Measurements from ENCODE around the gene RGL1. TPM values are rescaled to one million over a fixed set of nuclear protein-coding genes. Genes with fewer than 3 reads are reported as not detected.

RGL1 gene
- total RNA-seq, 1 experiment from 2014 or later, result 1.3 TPM

DNA sequence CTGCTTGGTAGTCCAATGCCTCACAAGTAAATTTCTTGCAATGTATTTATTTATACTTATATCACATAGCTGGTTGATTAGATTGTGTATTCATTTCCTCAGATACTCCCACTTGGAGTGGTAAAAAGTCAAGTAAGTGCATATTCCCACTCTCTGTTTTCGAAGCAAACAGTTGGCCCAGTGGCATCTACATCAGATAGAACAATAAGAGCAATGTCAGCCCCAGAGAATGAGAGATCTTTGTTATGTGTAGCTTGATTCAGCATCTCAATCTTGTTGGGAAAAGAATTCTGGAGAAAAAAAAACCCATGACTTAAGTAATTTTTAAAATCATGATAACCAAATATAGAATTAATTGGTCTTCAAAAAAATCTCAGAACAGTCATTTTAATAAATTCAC, 25.5 kb downstream of the RGL1 start:
- RAD21 ChIA-PET (ENCODE audit: low non-redundant PET in 1 of 2, low total read pairs in 2 of 2, uncharacterized antibody in 2 of 2, unreplicated experiment in 2 of 2), result no interaction called here
- ATAC-seq (no peak), DNase-seq (ENCODE audit: low read depth, low spot score) (no peak)
- H3K4me2 ChIP-seq (ENCODE audit: low read length), result no peak overlapping the region
- no peaks in the 10 kb centered on the region for H3K79me2 ChIP-seq (ENCODE audit: insufficient read depth, low read length)
- no peaks in the 10 kb centered on the region for H3K36me3 ChIP-seq (ENCODE audit: control insufficient read depth in 1 of 2, insufficient read depth in 2 of 2, low read length in 2 of 2)
- no peaks in the 10 kb centered on the region for H3K9me3 ChIP-seq (ENCODE audit: control insufficient read depth in 1 of 2, insufficient read depth in 1 of 2, low read depth in 1 of 2, low read length in 2 of 2)
- no peaks in the 10 kb centered on the region for H4K20me1 ChIP-seq (ENCODE audit: insufficient read depth)
- TF ChIP-seq ATF3 (IDR thresholded peaks at IDR 0.05), result no peak
- TF ChIP-seq CEBPB (IDR thresholded peaks at IDR 0.05; ENCODE audit: low read depth), result no peak
- H3K9me2 ChIP-seq (ENCODE audit: insufficient read depth), result no peaks in the 10 kb centered on the region
- no peak overlapping the region for H3K4me3 ChIP-seq (replicated peaks in 1 of 2; ENCODE audit: low read depth in 1 of 2, low read length in 2 of 2)
- POLR2A ChIA-PET, result no interaction called here
- intact Hi-C loops (cut with micrococcal nuclease), result no loop called here
- no peak overlapping the region for H2AFZ ChIP-seq (ENCODE audit: low read depth, low read length, poor library complexity, severe bottlenecking)
- H3K9ac ChIP-seq (ENCODE audit: low read length), result no peak overlapping the region
- H3K27me3 ChIP-seq (ENCODE audit: insufficient read depth, low read length), result no peaks in the 10 kb centered on the region
- no TSS peak for BruUV-seq (replicated peaks)
- no peaks in the 10 kb centered on the region for H3K4me1 ChIP-seq (ENCODE audit: control insufficient read depth in 1 of 2, insufficient read depth in 2 of 2, low read length in 2 of 2)
- CTCF ChIA-PET, result no interaction called here
- no peak overlapping the region for H3K27ac ChIP-seq (ENCODE audit: low read depth, low read length)

- intact Hi-C loops (cut with micrococcal nuclease), result no loop called here
- no peak overlapping the region for H2AFZ ChIP-seq (ENCODE audit: low read depth, low read length, poor library complexity, severe bottlenecking)
- no peak for ATAC-seq
Observed at GRCh38 chr1:183831311-183831710, 26.4 kb downstream of the RGL1 start.

DNA sequence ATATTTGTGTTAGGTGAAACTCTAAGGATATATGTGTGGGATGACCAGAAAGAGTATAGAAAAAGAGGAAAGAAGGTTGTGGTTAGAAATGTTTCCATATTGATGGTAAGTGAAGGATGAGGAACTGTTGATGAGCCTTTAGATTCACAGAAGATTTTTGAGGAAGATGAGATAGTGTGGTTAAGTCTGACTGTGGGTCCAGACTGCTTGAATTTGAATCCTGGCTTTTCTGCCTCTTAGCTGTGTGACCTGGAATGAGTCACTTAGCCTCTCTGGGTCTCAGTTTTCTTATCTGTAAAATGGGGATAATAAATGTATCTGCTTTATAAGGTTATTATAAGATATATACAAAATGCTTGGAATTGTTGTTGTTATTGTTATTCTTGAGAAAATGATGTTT, 27.5 kb downstream of the RGL1 start:
- Histone ChIP-seq H4K20me1 (ENCODE audit: insufficient read depth) (no peaks in the 10 kb centered on the region), H3K79me2 (ENCODE audit: insufficient read depth, low read length) (no peaks in the 10 kb centered on the region), H3K9ac (ENCODE audit: low read length) (no peak overlapping the region), H3K4me1 (ENCODE audit: control insufficient read depth in 1 of 2, insufficient read depth in 2 of 2, low read length in 2 of 2) (no peaks in the 10 kb centered on the region), H3K36me3 (ENCODE audit: control insufficient read depth in 1 of 2, insufficient read depth in 2 of 2, low read length in 2 of 2) (no peaks in the 10 kb centered on the region), H3K27ac (ENCODE audit: low read depth, low read length) (no peak overlapping the region), H3K4me3 (replicated peaks in 1 of 2; ENCODE audit: low read depth in 1 of 2, low read length in 2 of 2) (no peak overlapping the region), H3K9me3 (ENCODE audit: control insufficient read depth in 1 of 2, insufficient read depth in 1 of 2, low read depth in 1 of 2, low read length in 2 of 2) (no peaks in the 10 kb centered on the region), H3K27me3 (ENCODE audit: insufficient read depth, low read length) (no peaks in the 10 kb centered on the region), H2AFZ (ENCODE audit: low read depth, low read length, poor library complexity, severe bottlenecking) (no peak overlapping the region), H3K4me2 (ENCODE audit: low read length) (no peak overlapping the region), H3K9me2 (ENCODE audit: insufficient read depth) (no peaks in the 10 kb centered on the region)
- POLR2A ChIA-PET, result no interaction called here
- no peak for DNase-seq (ENCODE audit: low read depth, low spot score)
- CTCF ChIA-PET, result no interaction called here
- no TSS peak for BruUV-seq (replicated peaks)
- no peak for ATAC-seq
- TF ChIP-seq SIN3A (IDR thresholded peaks at IDR 0.05; ENCODE audit: low read depth), result no peak
- TF ChIP-seq EGR1 (IDR thresholded peaks at IDR 0.05; ENCODE audit: low read depth), result no peak
- no peak for TF ChIP-seq YY1 (IDR thresholded peaks at IDR 0.05; ENCODE audit: extremely low read depth, insufficient replicate concordance, low read depth, low read length)
- TF ChIP-seq ZFX (IDR thresholded peaks at IDR 0.05), result no peak
- TF ChIP-seq ATF3 (IDR thresholded peaks at IDR 0.05), result no peak
- TF ChIP-seq CBX3 (IDR thresholded peaks at IDR 0.05; ENCODE audit: low read depth), result no peak
- TF ChIP-seq POLR2AphosphoS5 (IDR thresholded peaks at IDR 0.05; ENCODE audit: low read depth, low read length), result no peak
- TF ChIP-seq, protein P1, sequence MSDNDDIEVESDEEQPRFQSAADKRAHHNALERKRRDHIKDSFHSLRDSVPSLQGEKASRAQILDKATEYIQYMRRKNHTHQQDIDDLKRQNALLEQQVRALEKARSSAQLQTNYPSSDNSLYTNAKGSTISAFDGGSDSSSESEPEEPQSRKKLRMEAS (IDR thresholded peaks at IDR 0.05), result no peak
- no peak for TF ChIP-seq CEBPB (IDR thresholded peaks at IDR 0.05; ENCODE audit: low read depth)
- RAD21 ChIA-PET (ENCODE audit: low non-redundant PET in 1 of 2, low total read pairs in 2 of 2, uncharacterized antibody in 2 of 2, unreplicated experiment in 2 of 2), result no interaction called here
- intact Hi-C loops (cut with micrococcal nuclease), result no loop called here

More at GRCh38 chr1:183831311-183831710, 26.4 kb downstream of the RGL1 start:
- Histone ChIP-seq H3K4me3 (replicated peaks in 1 of 2; ENCODE audit: low read depth in 1 of 2, low read length in 2 of 2) (no peak overlapping the region), H3K27ac (ENCODE audit: low read depth, low read length) (no peak overlapping the region), H3K9me2 (ENCODE audit: insufficient read depth) (no peaks in the 10 kb centered on the region), H3K4me2 (ENCODE audit: low read length) (no peak overlapping the region), H3K9ac (ENCODE audit: low read length) (no peak overlapping the region), H3K79me2 (ENCODE audit: insufficient read depth, low read length) (no peaks in the 10 kb centered on the region), H3K27me3 (ENCODE audit: insufficient read depth, low read length) (no peaks in the 10 kb centered on the region), H3K4me1 (ENCODE audit: control insufficient read depth in 1 of 2, insufficient read depth in 2 of 2, low read length in 2 of 2) (no peaks in the 10 kb centered on the region), H3K36me3 (ENCODE audit: control insufficient read depth in 1 of 2, insufficient read depth in 2 of 2, low read length in 2 of 2) (no peaks in the 10 kb centered on the region), H4K20me1 (ENCODE audit: insufficient read depth) (no peaks in the 10 kb centered on the region), H3K9me3 (ENCODE audit: control insufficient read depth in 1 of 2, insufficient read depth in 1 of 2, low read depth in 1 of 2, low read length in 2 of 2) (no peaks in the 10 kb centered on the region)
- CTCF ChIA-PET, result no interaction called here
- POLR2A ChIA-PET, result no interaction called here
- no TSS peak for BruUV-seq (replicated peaks)
- no peak for DNase-seq (ENCODE audit: low read depth, low spot score)
- RAD21 ChIA-PET (ENCODE audit: low non-redundant PET in 1 of 2, low total read pairs in 2 of 2, uncharacterized antibody in 2 of 2, unreplicated experiment in 2 of 2), result no interaction called here
- no peak for TF ChIP-seq SP1 (IDR thresholded peaks at IDR 0.05; ENCODE audit: low read depth)
